Fibroblast of lung (primary cell): ENCODE measurements around the gene USP16.

Source experiments
- EZH2 ChIP-seq: IDR thresholded peaks from 2 replicates; pipeline ENCODE4 v1.5.1; 2012; ENCODE audit warnings: low read length, control low read depth, mild to moderate bottlenecking; ENCODE audit errors: missing control alignments
- TF ChIP-seq, protein P1 (sequence below), 2 donors: IDR thresholded peaks in 1 of 2; conservative IDR thresholded peaks in 1 of 2; 1 replicate in 1 of 2; 2 replicates in 1 of 2; pipeline ENCODE4 v1.5.1; 2011 to 2012; ENCODE audit warnings: low read length in 2 of 2, control low read depth in 1 of 2, inconsistent platforms in 1 of 2, low read depth in 1 of 2, mild to moderate bottlenecking in 1 of 2

DNA sequence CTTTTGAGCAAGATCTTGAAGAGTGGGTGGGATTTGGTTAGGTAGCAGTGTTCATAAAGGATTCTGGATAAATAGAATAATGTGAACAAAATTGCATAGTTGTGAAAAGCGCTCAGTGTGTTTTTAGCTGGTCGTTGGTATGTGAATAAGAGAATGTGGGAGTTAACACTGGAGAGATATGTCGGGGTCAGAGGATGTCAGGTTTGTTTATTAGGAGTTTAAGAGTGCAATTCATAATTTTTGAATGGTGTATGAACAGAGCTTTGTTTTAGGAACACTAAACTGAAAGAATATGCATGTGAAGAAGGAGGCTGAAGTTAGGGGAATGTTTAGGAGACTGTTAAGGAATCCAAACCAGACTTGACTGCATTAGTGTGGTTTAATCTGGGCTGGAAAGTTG lies 9.4 kb downstream of the USP16 start:
- TF ChIP-seq, protein P1, sequence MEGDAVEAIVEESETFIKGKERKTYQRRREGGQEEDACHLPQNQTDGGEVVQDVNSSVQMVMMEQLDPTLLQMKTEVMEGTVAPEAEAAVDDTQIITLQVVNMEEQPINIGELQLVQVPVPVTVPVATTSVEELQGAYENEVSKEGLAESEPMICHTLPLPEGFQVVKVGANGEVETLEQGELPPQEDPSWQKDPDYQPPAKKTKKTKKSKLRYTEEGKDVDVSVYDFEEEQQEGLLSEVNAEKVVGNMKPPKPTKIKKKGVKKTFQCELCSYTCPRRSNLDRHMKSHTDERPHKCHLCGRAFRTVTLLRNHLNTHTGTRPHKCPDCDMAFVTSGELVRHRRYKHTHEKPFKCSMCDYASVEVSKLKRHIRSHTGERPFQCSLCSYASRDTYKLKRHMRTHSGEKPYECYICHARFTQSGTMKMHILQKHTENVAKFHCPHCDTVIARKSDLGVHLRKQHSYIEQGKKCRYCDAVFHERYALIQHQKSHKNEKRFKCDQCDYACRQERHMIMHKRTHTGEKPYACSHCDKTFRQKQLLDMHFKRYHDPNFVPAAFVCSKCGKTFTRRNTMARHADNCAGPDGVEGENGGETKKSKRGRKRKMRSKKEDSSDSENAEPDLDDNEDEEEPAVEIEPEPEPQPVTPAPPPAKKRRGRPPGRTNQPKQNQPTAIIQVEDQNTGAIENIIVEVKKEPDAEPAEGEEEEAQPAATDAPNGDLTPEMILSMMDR (conservative IDR thresholded peaks at IDR 0.05 in 1 of 2, IDR thresholded peaks at IDR 0.05 in 1 of 2; ENCODE audit: low read depth in 1 of 2, low read length in 2 of 2): no peak
- no peak for TF ChIP-seq EZH2
